22Rv1 (cell line): Measurements from ENCODE around the gene LAMP1.

Experiments
- H3K27ac ChIP-seq: fragments of 450-650 bp; 2 replicates; pipeline ENCODE4 v1.5.1; 2017
- ZFX ChIP-seq: fragments of 450-650 bp; IDR thresholded peaks from 2 replicates; pipeline ENCODE4 v1.6.1; 2017; ENCODE audit warnings: antibody characterized with exemption, borderline replicate concordance
- TF ChIP-seq, protein P1 (sequence below): fragments of 450-650 bp; IDR thresholded peaks from 2 replicates; pipeline ENCODE4 v1.5.1; 2017; ENCODE audit warnings: mild to moderate bottlenecking

Gene LAMP1

DNA sequence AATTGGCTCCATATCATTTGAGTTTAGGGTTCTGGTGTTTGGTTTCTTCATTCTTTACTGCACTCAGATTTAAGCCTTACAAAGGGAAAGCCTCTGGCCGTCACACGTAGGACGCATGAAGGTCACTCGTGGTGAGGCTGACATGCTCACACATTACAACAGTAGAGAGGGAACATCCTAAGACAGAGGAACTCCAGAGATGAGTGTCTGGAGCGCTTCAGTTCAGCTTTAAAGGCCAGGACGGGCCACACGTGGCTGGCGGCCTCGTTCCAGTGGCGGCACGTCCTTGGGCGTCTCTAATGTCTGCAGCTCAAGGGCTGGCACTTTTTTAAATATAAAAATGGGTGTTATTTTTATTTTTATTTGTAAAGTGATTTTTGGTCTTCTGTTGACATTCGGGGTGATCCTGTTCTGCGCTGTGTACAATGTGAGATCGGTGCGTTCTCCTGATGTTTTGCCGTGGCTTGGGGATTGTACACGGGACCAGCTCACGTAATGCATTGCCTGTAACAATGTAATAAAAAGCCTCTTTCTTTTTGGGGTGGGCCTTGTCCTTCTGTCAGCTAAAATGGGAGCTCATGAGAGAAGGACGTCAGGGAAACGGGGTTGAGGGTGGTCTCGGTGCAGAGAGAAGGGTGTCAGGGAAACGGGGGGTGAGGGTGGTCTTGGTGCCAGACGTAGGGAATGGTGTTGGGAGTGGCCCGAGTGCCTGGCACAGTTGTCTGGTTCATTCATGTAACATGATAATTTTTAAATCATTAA, 26.0 kb downstream of the LAMP1 start:
- H3K27ac ChIP-seq: no peak overlapping the region
- TF ChIP-seq, protein P1, sequence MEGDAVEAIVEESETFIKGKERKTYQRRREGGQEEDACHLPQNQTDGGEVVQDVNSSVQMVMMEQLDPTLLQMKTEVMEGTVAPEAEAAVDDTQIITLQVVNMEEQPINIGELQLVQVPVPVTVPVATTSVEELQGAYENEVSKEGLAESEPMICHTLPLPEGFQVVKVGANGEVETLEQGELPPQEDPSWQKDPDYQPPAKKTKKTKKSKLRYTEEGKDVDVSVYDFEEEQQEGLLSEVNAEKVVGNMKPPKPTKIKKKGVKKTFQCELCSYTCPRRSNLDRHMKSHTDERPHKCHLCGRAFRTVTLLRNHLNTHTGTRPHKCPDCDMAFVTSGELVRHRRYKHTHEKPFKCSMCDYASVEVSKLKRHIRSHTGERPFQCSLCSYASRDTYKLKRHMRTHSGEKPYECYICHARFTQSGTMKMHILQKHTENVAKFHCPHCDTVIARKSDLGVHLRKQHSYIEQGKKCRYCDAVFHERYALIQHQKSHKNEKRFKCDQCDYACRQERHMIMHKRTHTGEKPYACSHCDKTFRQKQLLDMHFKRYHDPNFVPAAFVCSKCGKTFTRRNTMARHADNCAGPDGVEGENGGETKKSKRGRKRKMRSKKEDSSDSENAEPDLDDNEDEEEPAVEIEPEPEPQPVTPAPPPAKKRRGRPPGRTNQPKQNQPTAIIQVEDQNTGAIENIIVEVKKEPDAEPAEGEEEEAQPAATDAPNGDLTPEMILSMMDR: no peak
- no peak for TF ChIP-seq ZFX

DNA sequence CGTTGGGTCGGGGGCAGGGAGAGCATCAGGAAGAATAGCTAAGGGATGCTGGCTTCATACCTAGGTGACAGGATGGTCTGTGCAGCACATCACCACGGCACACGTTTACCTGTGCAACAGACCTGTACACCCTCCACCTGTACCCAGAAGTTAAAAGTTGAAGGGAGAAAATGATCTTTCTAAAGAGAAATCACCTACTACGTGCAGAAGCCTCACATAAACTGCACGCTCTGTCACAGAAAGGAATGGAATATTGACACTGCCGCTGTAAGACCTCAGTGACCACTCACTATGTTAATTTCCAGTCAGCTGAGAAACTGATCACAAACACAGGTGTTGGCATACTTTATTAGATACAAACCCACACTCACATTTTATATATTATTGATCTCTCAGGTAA, 26.8 kb downstream of the LAMP1 start:
- no peak for TF ChIP-seq ZFX
- TF ChIP-seq, protein P1: no peak
- H3K27ac ChIP-seq: no peak overlapping the region

DNA sequence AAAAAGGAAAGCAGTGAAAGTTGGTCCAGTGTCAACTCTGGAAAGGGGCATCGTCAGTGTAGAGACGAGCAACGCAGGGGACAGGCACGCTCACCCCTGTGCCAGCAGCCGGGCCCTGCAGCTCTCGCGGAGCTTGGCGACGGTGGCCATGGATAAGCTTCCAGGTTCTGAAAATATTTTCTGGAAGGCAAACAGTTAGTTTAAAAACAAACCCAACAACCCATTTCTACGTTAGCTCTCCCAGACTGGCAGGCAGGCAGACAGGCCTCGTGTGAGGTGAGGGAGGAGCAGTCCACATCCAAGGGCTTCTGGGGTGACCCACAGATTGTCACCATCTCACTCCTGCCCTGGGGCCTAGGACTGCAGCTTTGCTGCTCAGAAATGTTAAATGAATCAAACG, 27.4 kb downstream of the LAMP1 start:
- TF ChIP-seq, protein P1: no peak
- no peak for TF ChIP-seq ZFX
- H3K27ac ChIP-seq: no peak overlapping the region

DNA sequence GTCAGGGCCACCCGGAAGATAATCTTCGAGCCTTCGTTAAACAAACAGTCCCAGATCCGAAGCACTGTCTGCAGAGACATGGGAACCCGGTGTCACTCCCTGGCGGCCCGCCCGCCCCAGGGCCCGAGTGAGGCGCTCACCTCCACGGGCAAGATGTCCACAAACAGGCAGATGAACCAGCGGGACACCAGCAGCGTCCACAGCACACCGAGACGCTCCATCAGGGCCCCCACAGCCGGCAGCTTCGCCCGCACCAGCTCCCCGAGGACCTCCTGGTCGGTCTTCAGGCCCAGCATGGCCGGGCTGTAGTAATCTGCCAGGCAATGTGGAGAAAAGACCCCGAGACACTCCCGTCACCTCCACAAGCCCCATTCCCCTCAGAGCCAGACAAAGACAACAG, 28.7 kb downstream of the LAMP1 start:
- TF ChIP-seq, protein P1: no peak
- TF ChIP-seq ZFX: no peak
- no peak overlapping the region for H3K27ac ChIP-seq

DNA sequence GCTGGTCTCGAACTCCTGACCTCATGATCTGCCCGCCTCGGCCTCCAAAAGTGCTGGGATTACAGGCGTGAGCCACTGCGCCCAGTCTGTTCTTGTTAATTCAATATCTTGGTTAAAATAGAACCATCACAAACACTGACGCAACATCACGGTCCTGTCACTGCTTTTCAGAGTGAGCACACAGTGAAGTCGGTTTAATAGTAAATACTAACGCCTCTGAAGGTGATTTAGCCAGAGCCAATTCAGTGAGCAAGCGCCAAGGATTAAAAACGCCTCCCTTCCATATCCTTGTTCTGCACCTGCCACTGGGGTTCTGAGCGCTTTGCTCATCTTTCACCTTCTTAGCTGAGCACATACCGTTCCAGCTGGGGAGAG, 30.3 kb downstream of the LAMP1 start:
- no peak for TF ChIP-seq ZFX
- TF ChIP-seq, protein P1: no peak

DNA sequence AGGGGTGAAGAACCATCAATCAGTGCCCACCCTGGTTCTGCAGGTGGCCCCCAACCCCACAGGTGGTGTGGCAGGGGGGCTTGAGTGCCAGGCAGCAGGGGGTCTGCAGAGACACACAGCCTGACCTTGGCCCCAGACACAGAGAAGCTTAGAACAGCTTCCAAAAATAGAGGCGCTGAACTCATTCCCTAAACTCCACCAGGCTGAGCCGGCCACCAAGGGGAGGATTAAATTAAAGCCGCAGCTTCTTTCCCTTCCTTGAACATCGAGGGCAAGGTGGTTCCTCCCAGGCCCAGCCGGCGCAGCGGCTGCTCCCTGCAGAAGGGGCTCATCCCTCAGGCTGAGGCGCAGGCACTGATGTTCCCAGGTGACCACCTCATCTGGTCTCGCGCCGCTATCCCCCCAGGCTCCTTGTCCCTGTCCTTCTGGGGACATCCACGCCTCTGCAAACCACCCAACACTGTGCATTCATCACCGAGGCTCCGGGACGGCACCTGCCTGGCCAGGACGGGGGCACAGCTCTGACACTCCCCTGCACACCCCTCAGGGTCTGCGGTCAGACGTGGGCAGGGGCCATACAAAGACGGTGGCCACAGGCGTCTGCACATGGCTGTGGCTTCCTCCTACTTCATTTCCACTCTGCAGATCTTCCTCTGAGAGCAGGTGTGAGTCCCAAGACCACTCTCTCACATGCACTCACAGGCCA, 30.9 kb downstream of the LAMP1 start:
- no peak overlapping the region for H3K27ac ChIP-seq
- no peak for TF ChIP-seq ZFX
- TF ChIP-seq, protein P1: no peak

More for the DNA sequence above, 30.3 kb downstream of the LAMP1 start:
- H3K27ac ChIP-seq: no peak overlapping the region

DNA sequence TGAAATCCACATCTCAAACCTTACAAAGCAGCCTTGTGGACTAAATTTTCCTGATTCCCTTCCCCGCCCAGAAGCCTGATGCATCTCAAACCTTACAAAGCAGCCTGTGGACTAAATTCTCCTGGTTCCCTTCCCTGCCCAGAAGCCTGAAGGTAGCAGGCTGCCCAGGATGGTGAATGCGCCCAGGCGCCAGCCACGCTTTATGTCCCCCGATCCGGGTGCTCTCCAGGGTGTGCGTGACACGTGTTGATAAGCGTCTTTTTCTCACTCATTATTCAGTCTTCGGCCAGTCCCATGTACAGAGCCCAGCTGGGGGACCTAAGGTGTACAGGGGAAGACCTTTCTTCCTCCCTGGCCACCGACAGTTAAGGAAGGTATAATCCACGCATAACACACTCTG, 31.8 kb downstream of the LAMP1 start:
- TF ChIP-seq ZFX: no peak
- TF ChIP-seq, protein P1: no peak
- no peak overlapping the region for H3K27ac ChIP-seq
